Neural cell (in vitro differentiated cells): ENCODE results near the gene LCOR. TPM values are rescaled to one million over a fixed set of nuclear protein-coding genes. Genes with fewer than 3 reads are reported as not detected.

ENCODE experiments used
- H2AFZ ChIP-seq: fragments of 200-600, 300-800 bp; sonication (generic), shearing (Covaris generic); 2 replicates; pipeline ENCODE4 v1.6.0; 2014; ENCODE audit warnings: low read depth, mild to moderate bottlenecking, antibody characterized with exemption, low read length, moderate library complexity
- H3F3A ChIP-seq: fragments of 200-600 bp; shearing (Covaris generic); 2 replicates; pipeline ENCODE4 v1.6.1; 2016; ENCODE audit warnings: mild to moderate bottlenecking, moderate library complexity, mixed read lengths, antibody characterized with exemption, low read length; ENCODE audit not compliant: insufficient read depth, poor library complexity, severe bottlenecking
- H3K27ac ChIP-seq: fragments of 200-600, 300-800 bp; sonication (generic), shearing (Covaris generic); 2 replicates; pipeline ENCODE4 v1.5.1; 2014; ENCODE audit warnings: mild to moderate bottlenecking, low read length, moderate library complexity
- H3K27me3 ChIP-seq: fragments of 300-800, 200-600 bp; sonication (generic), shearing (Covaris generic); 2 replicates; pipeline ENCODE4 v1.6.0; 2014; ENCODE audit warnings: mild to moderate bottlenecking, low read depth, low read length, moderate library complexity; ENCODE audit not compliant: insufficient read depth
- H3K36me3 ChIP-seq: fragments of 300-800, 200-600 bp; sonication (generic), shearing (Covaris generic); 2 replicates; pipeline ENCODE4 v1.5.1; 2014; ENCODE audit warnings: mild to moderate bottlenecking, antibody characterized with exemption, low read length, moderate library complexity; ENCODE audit not compliant: insufficient read depth
- H3K4me2 ChIP-seq: fragments of 300-800, 200-600 bp; sonication (generic), shearing (Covaris generic); 2 replicates; pipeline ENCODE4 v1.6.0; 2014; ENCODE audit warnings: mild to moderate bottlenecking, low read length
- H3K4me3 ChIP-seq: fragments of 300-800, 200-600 bp; sonication (generic), shearing (Covaris generic); 2 replicates; pipeline ENCODE4 v1.5.1; 2014; ENCODE audit warnings: mild to moderate bottlenecking, low read length, moderate library complexity
- H3K79me2 ChIP-seq: fragments of 200-600 bp; shearing (Covaris generic); replicated peaks from 2 replicates; pipeline ENCODE4 v1.6.0; 2014; ENCODE audit warnings: mild to moderate bottlenecking, low read length, moderate library complexity; ENCODE audit not compliant: insufficient read depth
- H3K9ac ChIP-seq: fragments of 300-800, 200-600 bp; sonication (generic), shearing (Covaris generic); 2 replicates; pipeline ENCODE4 v1.6.1; 2016; ENCODE audit warnings: mild to moderate bottlenecking, low read length, mixed read lengths
- H3K9me2 ChIP-seq: fragments of 200-600 bp; shearing (Covaris generic); 2 replicates; pipeline ENCODE4 v1.6.1; 2016; ENCODE audit warnings: mild to moderate bottlenecking, low read length, mixed read lengths; ENCODE audit not compliant: insufficient read depth
- H3K9me3 ChIP-seq: fragments of 200-600, 300-800 bp; sonication (generic), shearing (Covaris generic); 2 replicates; pipeline ENCODE4 v1.6.1; 2016; ENCODE audit warnings: mild to moderate bottlenecking, mixed run types, low read length, moderate library complexity, mixed read lengths
- H4K20me1 ChIP-seq: fragments of 200-600 bp; shearing (Covaris generic); 2 replicates; pipeline ENCODE4 v1.6.1; 2016; ENCODE audit warnings: mild to moderate bottlenecking, mixed run types; ENCODE audit not compliant: insufficient read depth
- CTCF ChIP-seq: fragments of 450-650 bp; IDR thresholded peaks from 2 replicates; pipeline ENCODE4 v1.5.1; 2014; ENCODE audit warnings: antibody characterized with exemption, mild to moderate bottlenecking, moderate library complexity; ENCODE audit not compliant: poor library complexity, severe bottlenecking
- EP300 ChIP-seq: fragments of 450-650 bp; conservative IDR thresholded peaks from 2 replicates; pipeline ENCODE4 v1.6.1; 2014; ENCODE audit warnings: antibody characterized with exemption, mild to moderate bottlenecking, moderate library complexity; ENCODE audit not compliant: poor library complexity, severe bottlenecking
- EZH2 ChIP-seq: fragments of 200-600, 300-800 bp; shearing (Covaris generic), sonication (generic); IDR thresholded peaks from 2 replicates; pipeline ENCODE4 v1.6.1; 2014; ENCODE audit warnings: antibody characterized with exemption, low read length, borderline replicate concordance, mild to moderate bottlenecking; ENCODE audit not compliant: insufficient read depth, poor library complexity, severe bottlenecking
- MXI1 ChIP-seq: fragments of 450-650 bp; conservative IDR thresholded peaks from 2 replicates; pipeline ENCODE4 v1.6.1; 2014; ENCODE audit warnings: antibody characterized with exemption, mild to moderate bottlenecking; ENCODE audit not compliant: poor library complexity, severe bottlenecking
- POLR2AphosphoS5 ChIP-seq: IDR thresholded peaks from 2 replicates; pipeline ENCODE4 v1.6.1; 2012
- RAD21 ChIP-seq: fragments of 450-650 bp; conservative IDR thresholded peaks from 2 replicates; pipeline ENCODE4 v1.6.1; 2014; ENCODE audit warnings: antibody characterized with exemption, mild to moderate bottlenecking, moderate library complexity
- REST ChIP-seq: IDR thresholded peaks from 2 replicates; pipeline ENCODE4 v1.6.1; 2012; ENCODE audit warnings: borderline replicate concordance
- SMC3 ChIP-seq: fragments of 450-650 bp; conservative IDR thresholded peaks from 2 replicates; pipeline ENCODE4 v1.6.1; 2014; ENCODE audit warnings: antibody characterized with exemption, mild to moderate bottlenecking, moderate library complexity; ENCODE audit not compliant: poor library complexity
- TAF1 ChIP-seq: IDR thresholded peaks from 2 replicates; pipeline ENCODE4 v1.6.1; 2012; ENCODE audit warnings: low read depth
- polyA plus RNA-seq: library from polyadenylated mRNA; depleted of rRNA; stranded (reverse); fragments of >200 nt; gene quantifications from 2 replicates; pipeline ENCODE4 v1.2.3, GENCODE V29; 2014

The LCOR gene
- polyA plus RNA-seq, 1 donor from 2014 or later, result 61.1 TPM

DNA sequence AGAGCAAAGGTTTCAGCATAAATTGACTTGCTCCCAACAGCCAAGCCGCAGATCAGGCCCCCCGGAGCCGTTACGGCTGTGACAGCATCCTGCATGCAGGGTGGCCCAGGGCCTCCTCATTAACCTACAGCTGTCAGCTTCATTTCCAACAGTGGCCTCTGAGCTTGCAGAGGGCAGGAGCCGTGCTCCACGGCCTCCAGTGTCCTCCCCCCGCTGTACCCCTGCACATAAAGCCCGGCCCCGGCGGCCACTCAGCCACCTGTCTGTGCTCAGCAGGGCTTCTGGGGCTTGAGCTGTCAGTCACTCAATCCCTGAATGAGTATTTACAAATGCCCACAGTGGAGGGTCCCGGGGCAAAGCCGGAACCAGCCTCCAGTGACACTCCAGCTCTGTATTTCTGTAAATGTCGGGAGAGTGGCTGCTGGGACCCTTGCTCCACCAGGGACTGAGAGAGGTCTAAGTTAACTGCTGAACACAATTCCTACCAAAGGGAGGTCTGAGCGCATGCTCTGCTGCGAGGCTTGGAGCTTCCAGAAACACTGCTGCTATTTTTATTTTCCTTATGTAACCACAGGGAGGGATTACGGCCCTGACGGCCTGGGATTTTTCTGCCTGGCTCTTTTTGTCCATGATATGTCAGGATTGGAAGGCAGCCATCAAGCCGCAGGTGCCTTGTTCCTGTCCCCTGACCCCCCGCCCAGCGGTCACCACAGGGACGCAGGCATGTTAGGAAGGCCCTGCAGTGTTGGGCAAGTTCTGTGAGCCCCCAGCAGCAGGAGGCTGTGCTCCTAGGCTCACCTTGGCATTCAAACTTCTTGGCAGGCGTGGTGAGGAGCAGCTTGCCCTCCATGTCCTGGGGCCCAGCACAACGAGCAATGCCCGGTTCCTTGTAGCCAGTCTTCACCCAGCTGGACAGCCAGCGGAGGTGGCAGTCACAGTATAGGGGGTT, 188.6 kb downstream of the LCOR start:
- Histone ChIP-seq H3K4me3 (no peak overlapping the region), H3K9ac (no peak overlapping the region), H3K36me3 (no peaks in the 10 kb centered on the region), H3K9me2 (no peaks in the 10 kb centered on the region), H3K79me2 (no peaks in the 10 kb centered on the region), H3K9me3 (no peaks in the 10 kb centered on the region), H3K27ac (no peak overlapping the region), H3F3A (no peaks in the 10 kb centered on the region), H3K4me2 (no peak overlapping the region), H4K20me1 (no peaks in the 10 kb centered on the region), H3K27me3 (no peaks in the 10 kb centered on the region), H2AFZ (no peak overlapping the region)
- no peak for TF ChIP-seq CTCF
- no peak for TF ChIP-seq RAD21
- no peak for TF ChIP-seq EP300

GRCh38 chr10:97022616-97023015, 190.5 kb downstream of the LCOR start:
- no peaks in the 10 kb centered on the region for H3K36me3 ChIP-seq
- no peaks in the 10 kb centered on the region for H3K27me3 ChIP-seq
- no peak overlapping the region for H3K27ac ChIP-seq
- H3K4me3 ChIP-seq, result no peak overlapping the region
- H3K4me2 ChIP-seq, result no peak overlapping the region
- H3K79me2 ChIP-seq, result no peaks in the 10 kb centered on the region
- H3K9ac ChIP-seq, result no peak overlapping the region
- H4K20me1 ChIP-seq, result no peaks in the 10 kb centered on the region
- H2AFZ ChIP-seq, result no peak overlapping the region
- H3F3A ChIP-seq, result no peaks in the 10 kb centered on the region
- H3K9me2 ChIP-seq, result no peaks in the 10 kb centered on the region
- no peaks in the 10 kb centered on the region for H3K9me3 ChIP-seq
- TF ChIP-seq EP300, result no peak

- H2AFZ ChIP-seq, result no peak overlapping the region
- H3K79me2 ChIP-seq, result no peaks in the 10 kb centered on the region
- H3F3A ChIP-seq, result no peaks in the 10 kb centered on the region
- no peak overlapping the region for H3K4me2 ChIP-seq
- H3K36me3 ChIP-seq, result no peaks in the 10 kb centered on the region
- TF ChIP-seq POLR2AphosphoS5 (no peak), EP300 (no peak), CTCF (no peak), TAF1 (no peak), REST (no peak), EZH2 (no peak), MXI1 (no peak), RAD21 (no peak), SMC3 (no peak)
- no peaks in the 10 kb centered on the region for H3K9me3 ChIP-seq
- H3K27me3 ChIP-seq, result no peaks in the 10 kb centered on the region
- no peak overlapping the region for H3K4me3 ChIP-seq
- no peaks in the 10 kb centered on the region for H4K20me1 ChIP-seq
- no peaks in the 10 kb centered on the region for H3K9me2 ChIP-seq
- H3K27ac ChIP-seq, result no peak overlapping the region
- no peak overlapping the region for H3K9ac ChIP-seq
These were observed 191.5 kb downstream of the LCOR start for GRCh38 chr10:97023401-97024167.
